T47D (cell line): Measurements from ENCODE around the gene RBMXL3.
"Not testable (repeated sequence)": the region's sequence is repeated elsewhere in the genome, so short reads cannot be mapped to it uniquely, and the experiment has no call there.

Source experiments
- DNase-seq, 2 experiments: peaks; one replicate each; pipeline versions ENCODE4 v3.0.0 to v3.0.0-alpha.2; 2011 to 2012; ENCODE audit warnings: low read depth in 1 of 2, low spot score in 1 of 2
- JUND ChIP-seq: IDR thresholded peaks from 2 replicates; pipeline ENCODE4 v1.6.1; 2012; ENCODE audit warnings: low read depth
- in situ Hi-C: cut with HindIII; loops from 2 replicates; pipeline ENCODE4 v1.10.0; 2016; ENCODE audit warnings: low sequenced_read_pairs, low pct_unique_long_range_greater_than_20kb

RBMXL3 gene

DNA sequence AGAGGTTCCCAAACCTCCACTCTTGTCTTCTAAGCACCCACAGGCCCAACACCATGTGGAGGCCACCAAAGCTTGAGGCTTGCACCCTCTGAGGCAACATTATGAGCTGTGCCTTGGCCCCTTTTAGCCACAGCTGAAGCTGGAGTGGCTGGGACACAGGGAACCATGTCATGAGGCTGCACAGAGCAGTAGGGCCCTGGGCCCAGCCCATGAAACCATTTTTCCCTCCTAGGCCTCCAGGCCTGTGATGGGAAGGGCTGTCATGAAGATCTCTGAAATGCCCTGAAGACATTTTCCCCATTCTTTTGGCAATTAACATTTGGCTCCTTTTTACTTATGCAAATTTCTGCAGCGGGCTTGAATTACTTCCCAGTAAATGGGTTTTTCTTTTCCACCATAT, 14.8 kb downstream of the RBMXL3 start:
- no peak for DNase-seq
- in situ Hi-C loops, result no loop called here
- no peak for TF ChIP-seq JUND

DNA sequence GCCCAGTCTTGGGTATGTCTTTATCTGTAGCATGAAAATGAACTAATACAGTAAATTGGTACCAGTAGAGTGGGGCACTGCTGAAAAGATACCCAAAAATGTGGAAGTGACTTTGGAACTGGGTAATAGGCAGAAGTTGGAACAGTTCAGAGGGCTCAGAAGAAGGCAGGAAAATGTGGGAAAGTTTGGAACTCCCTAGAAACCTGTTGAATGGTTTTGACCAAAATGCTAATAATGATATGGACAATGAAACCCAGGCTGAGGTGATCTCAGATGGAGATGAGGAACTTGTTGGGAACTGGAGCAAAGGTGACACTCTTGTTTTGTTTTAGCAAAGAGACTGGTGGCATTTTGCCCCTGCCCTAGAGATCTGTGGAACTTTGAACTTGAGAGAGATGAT, 20.3 kb downstream of the RBMXL3 start:
- in situ Hi-C loops, DNase-seq: not testable (repeated sequence)

DNA sequence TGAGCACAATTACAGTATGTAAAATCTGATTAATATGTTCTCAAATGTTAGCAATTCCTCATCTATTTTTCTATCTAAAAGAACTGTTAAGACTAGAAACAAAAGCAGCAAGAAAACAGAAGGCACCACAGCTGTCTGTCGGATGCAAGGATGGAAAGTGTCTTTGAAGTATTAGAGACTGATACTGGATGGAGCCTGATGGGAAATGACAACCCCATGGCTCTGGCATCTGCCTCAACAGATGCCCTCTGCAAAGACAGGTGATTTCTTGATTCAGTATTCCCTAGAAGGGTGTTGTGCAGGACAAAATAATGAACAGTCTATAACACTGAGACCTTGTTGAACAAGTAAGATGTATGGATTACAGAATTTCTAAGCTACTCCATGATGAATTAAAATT, 24.9 kb downstream of the RBMXL3 start:
- no peak for TF ChIP-seq JUND
- in situ Hi-C loops, result no loop called here
- no peak for DNase-seq

DNA sequence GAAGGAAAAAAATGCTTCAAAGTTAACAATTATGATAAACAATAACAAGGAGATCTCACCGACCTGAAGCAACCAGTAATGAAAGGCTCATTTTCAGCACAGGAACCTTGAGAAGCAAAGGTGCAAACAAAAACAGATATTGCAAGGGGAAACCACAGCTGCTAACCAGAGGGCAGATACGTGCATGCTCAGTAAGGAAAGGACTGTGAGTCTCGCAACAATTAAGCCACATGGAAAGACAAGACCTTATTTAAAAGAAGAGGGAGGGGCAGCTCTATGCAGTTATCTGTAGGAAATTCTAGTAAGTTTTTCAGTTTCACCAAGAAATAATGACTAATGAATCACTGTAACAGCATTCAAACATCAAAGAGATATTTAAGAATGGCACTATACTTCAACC, 25.4 kb downstream of the RBMXL3 start:
- in situ Hi-C loops, result no loop called here
- no peak for DNase-seq
- TF ChIP-seq JUND, result no peak

DNA sequence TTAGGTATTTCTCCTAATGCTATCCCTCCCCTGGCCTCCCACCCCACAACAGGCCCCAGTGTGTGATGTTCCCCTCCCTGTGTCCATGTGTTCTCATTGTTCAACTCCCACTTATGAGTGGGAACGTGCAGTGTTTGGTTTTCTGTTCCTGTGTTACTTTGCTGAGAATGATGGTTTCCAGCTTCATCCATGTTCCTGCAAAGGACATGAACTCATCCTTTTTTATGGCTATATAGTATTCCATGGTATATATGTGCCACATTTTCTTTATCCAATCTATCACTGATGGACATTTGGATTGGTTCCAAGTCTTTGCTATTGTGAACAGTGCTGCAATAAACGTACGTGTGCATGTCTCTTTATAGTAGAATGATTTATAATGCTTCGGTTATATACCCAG, 28.1 kb downstream of the RBMXL3 start:
- DNase-seq, in situ Hi-C loops: not testable (repeated sequence)

DNA sequence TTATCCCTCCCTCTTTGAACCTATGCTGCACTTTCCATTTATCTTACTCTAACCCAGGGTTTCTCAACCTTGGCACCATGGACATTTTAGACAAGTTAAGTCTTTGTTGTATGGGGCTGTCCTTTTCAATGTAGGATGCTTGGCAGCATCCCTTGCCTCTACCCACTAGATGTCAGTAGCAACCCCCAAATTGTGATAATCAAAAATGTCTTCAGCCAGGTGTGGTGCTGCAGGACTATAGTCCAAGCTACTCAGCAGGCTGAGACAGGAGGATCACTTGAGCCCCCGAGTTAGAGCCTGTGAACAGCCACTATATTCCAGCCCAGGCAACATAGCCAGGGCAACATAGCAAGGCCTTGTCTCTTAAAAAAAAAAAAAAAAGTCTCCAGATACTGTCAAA, 37.7 kb downstream of the RBMXL3 start:
- in situ Hi-C loops, result no loop called here
- no peak for TF ChIP-seq JUND
- peak in 1 of 2 experiments; percentile 40 for DNase-seq

DNA sequence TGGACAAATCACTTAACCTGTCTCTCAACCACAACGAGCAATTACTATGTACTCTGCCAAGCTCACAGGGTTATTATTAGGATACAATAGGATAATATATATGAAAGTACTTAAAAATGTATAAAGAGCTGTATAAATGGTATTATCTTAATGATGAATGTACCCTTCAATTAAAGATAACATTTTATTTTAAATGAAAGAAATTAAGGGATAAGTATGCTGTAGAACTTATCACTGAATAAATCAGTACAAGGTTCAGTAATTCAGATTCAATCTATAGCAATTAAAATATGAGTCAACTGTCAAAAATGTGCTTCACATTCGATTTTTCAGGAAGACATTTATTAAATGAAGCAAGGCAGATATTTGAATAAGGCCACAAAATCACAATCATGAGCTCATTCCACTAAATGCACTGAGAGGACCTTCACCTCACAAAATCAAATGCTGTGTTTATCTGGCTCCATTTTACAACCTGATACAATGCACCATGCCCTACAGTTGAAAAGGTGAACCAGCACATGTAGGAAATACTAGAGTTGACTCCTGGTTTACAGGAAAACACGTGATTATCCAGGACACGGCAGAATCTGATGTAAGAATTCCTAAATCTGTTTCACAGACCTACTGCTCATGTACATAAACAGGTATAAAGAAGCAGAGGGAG, 40.3 kb downstream of the RBMXL3 start:
- TF ChIP-seq JUND, result no peak
- no peak for DNase-seq
- in situ Hi-C loops, result no loop called here

DNA sequence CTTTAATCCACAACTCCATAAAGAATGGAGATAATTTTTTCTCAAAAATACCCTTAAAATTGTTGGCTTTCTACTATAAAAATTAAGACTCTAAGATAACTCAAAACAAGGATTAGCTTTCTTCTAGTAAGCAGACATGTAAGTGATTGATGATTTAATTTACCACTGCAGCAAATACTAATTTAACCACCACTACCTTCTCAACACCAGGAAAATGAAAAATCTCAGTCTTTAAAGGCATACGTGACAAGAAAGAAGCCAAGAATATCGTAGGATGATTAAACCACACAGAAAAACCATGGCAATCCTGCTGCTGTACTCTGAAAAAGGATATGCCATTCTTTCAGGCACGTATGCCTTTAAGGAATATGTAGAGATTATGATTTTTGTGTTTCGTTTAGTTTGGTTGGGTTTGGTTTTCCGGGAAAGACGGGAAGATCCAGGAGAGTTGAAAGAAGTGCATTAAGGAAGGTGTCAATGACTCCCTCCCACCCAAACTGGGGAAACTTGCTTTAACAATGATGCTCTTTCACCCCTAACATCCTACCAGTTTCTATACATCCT, 43.8 kb downstream of the RBMXL3 start:
- TF ChIP-seq JUND, result no peak
- no peak for DNase-seq
- in situ Hi-C loops, result no loop called here

DNA sequence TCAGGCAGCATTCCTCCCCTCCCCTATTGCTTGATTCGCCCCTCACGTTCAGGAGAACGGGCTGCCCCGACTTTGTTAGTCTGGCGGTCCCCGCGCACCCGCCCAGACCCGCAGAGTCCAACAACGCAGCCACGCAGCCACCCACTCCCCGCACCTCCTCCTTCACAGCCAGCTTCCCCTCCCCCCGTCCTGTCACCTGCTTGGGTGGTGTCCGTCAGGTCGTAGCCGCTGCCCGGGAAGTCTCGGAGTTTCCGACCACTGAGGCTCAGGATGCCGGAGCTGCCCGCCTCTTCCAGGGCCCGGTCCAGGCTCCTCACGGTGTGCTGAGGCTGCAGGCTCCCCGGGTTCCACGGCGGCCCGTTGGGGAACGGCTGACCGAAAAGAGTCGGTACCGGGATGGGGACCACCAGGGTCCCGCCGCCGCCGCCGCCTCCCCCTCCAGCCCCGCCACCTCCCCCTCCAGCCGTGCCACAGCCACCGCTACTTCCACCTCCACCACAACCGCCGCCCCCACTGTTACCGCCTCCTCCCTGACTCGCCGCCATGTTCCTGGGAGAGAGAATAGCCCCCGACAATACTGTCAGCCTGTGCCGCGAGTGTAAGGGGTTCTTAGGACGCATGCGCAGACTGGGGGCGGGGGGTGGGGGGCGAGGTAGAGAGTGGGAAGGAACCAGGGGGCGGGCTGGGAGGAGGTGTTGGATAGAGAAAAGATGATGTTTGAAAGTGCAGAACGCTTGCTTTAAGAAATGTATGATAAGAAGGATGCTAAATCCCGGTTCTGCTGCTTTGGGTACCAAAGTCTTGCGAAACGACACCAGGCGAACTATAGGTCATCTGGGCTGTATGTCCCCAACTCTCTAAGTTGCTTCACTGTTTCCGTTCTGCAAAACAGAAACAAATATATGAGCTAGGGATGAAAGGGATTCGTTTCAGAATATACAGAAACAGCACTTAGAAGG, 44.6 kb downstream of the RBMXL3 start, which contains the start of gene LRCH2:
LRCH2 (minus strand) TSS at position 600 of the 959 bp plus-strand sequence; CDS start at position 545, 55 bp downstream.
- TF ChIP-seq JUND, result no peak
- DNase-seq, result no peak
- in situ Hi-C loops, result no loop called here

DNA sequence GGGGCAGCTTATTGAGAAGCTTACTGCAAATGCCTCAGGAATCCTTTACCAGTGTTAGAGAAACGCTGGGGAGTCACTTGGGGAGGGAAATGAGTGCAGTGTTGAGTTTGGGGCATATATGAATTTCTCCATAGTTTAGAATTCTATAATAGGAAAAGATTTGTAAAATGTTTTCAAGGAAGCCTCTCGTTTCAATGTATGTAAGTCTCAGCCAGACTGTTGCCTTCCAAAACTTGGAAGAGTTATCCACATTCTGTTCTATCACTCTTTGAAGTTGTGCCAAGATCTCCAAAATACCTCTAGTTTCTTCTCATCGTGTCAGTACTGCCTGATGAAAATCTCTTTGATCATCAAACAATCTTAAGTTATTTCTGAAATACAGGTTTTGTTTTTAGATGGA, 45.3 kb downstream of the RBMXL3 start:
- TF ChIP-seq JUND, result no peak
- in situ Hi-C loops, result no loop called here

DNA sequence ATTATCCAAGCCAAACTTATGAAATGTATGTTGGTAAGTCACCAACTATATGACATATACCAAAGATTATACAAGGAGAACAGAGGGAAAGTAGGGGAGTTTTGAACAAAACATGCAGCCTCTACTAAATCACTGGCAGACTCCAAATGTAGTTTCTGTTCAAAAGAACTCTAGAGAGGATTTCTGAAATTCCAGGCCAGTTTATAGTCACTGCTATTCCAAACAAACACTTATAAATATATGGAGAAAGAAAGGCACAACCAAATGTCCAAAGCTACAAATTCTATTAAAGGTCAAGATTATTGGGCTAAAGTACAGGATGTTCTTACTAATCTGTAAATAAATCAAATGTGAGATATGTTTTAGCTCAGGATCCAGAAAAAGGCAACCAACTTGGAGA, 47.4 kb downstream of the RBMXL3 start:
- no peak for TF ChIP-seq JUND
- in situ Hi-C loops, result no loop called here
- no peak for DNase-seq

More for the DNA sequence above, 45.3 kb downstream of the RBMXL3 start:
- DNase-seq, result no peak

DNA sequence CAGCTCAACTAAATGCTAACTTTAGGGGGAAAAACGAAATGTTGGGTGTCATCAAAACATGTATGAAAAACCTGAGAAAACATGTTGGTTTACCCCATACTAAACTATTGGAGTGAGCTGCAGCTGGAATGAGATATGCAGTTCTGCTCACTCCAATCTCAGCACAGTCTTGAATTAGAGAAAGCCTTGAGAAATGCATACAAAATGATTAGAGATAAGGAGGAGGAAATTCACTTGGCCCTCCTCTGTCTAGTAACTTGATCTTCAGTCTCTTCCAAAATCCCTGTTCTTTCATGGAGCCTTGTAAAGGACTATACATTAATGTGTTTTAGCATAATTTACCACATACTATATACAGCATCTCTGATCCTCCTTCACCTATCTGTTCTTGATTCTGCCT, 47.8 kb downstream of the RBMXL3 start:
- no peak for TF ChIP-seq JUND
- in situ Hi-C loops, result no loop called here
- DNase-seq, result no peak
